Tibial nerve (tissue), 3 donors: ENCODE results near the gene PPP6R2.

Experiments
- POLR2A ChIP-seq, 2 donors: fragments of 450-650 bp; IDR thresholded peaks; one replicate each; pipeline ENCODE4 v1.6.1; 2017; ENCODE audit warnings: antibody characterized with exemption in 2 of 2, mild to moderate bottlenecking in 2 of 2, moderate library complexity in 2 of 2
- TF ChIP-seq, protein P1 (sequence below), 5 experiments: fragments of 200-600 bp in 3 of 5; fragments of 450-650 bp in 2 of 5; sonication (generic) in 3 of 5; IDR thresholded peaks; one replicate each; pipeline ENCODE4 v1.5.1; 2016 to 2019; ENCODE audit warnings: antibody characterized with exemption in 5 of 5, mild to moderate bottlenecking in 3 of 5, moderate library complexity in 2 of 5

DNA sequence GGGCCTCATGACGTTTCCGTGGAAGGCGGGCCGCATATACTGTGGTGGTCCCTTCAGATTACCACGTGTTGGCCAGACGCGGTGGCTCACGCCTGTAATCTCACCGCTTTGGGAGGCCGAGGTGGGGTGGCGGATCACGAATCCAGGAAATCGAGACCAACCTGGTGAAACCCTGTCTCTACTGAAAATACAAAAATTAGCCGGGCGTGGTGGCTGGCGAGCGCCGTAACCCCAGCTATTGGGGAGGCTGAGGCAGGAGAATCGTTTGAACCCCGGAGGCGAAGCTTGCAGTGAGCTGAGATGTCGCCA, 15.5 kb upstream of the PPP6R2 start:
- no peak for TF ChIP-seq POLR2A (IDR thresholded peaks at IDR 0.05)
- TF ChIP-seq, protein P1, sequence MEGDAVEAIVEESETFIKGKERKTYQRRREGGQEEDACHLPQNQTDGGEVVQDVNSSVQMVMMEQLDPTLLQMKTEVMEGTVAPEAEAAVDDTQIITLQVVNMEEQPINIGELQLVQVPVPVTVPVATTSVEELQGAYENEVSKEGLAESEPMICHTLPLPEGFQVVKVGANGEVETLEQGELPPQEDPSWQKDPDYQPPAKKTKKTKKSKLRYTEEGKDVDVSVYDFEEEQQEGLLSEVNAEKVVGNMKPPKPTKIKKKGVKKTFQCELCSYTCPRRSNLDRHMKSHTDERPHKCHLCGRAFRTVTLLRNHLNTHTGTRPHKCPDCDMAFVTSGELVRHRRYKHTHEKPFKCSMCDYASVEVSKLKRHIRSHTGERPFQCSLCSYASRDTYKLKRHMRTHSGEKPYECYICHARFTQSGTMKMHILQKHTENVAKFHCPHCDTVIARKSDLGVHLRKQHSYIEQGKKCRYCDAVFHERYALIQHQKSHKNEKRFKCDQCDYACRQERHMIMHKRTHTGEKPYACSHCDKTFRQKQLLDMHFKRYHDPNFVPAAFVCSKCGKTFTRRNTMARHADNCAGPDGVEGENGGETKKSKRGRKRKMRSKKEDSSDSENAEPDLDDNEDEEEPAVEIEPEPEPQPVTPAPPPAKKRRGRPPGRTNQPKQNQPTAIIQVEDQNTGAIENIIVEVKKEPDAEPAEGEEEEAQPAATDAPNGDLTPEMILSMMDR (IDR thresholded peaks at IDR 0.05): no peak
